Smooth muscle cell (in vitro differentiated cells): ENCODE data around the gene OR5K4. TPM values are rescaled to one million over a fixed set of nuclear protein-coding genes. Genes with fewer than 3 reads are reported as not detected.

Source experiments
- DNase-seq: peaks from one replicate; lab custom pipeline; 2025; ENCODE audit not compliant: unreplicated experiment; lab: John Stamatoyannopoulos, UW
- H2AFZ ChIP-seq: fragments of 200-600 bp; sonication (generic); 2 replicates; pipeline ENCODE4 v1.6.0; 2016; ENCODE audit warnings: antibody characterized with exemption, low read depth, mild to moderate bottlenecking
- H3F3A ChIP-seq: fragments of 200-600 bp; sonication (generic); 2 replicates; pipeline ENCODE4 v1.6.0; 2017; ENCODE audit warnings: antibody characterized with exemption, low read depth
- H3K27ac ChIP-seq: fragments of 200-600 bp; sonication (generic); 2 replicates; pipeline ENCODE4 v1.5.1; 2016; ENCODE audit warnings: low read depth, mild to moderate bottlenecking
- H3K27me3 ChIP-seq: fragments of 200-600 bp; sonication (generic); 2 replicates; pipeline ENCODE4 v1.6.1; 2016; ENCODE audit warnings: low read depth, mild to moderate bottlenecking
- H3K36me3 ChIP-seq: fragments of 200-600 bp; sonication (generic); 2 replicates; pipeline ENCODE4 v1.5.1; 2016; ENCODE audit warnings: low read depth
- H3K4me1 ChIP-seq: fragments of 200-600 bp; sonication (generic); 2 replicates; pipeline ENCODE4 v1.5.1; 2016; ENCODE audit warnings: low read depth
- H3K4me2 ChIP-seq: fragments of 200-600 bp; sonication (generic); 2 replicates; pipeline ENCODE4 v1.6.0; 2016; ENCODE audit warnings: mild to moderate bottlenecking
- H3K4me3 ChIP-seq: fragments of 200-600 bp; sonication (generic); 2 replicates; pipeline ENCODE4 v1.5.1; 2016; ENCODE audit warnings: mild to moderate bottlenecking
- H3K79me2 ChIP-seq: fragments of 200-600 bp; sonication (generic); 2 replicates; pipeline ENCODE4 v1.6.0; 2016; ENCODE audit warnings: low read depth, mild to moderate bottlenecking
- H3K9ac ChIP-seq: fragments of 200-600 bp; sonication (generic); 2 replicates; pipeline ENCODE4 v1.6.0; 2016; ENCODE audit warnings: low read depth
- H3K9me3 ChIP-seq: fragments of 200-600 bp; sonication (generic); replicated peaks from 2 replicates; pipeline ENCODE4 v1.5.1; 2016; ENCODE audit warnings: low read depth
- H4K20me1 ChIP-seq: fragments of 200-600 bp; sonication (generic); 2 replicates; pipeline ENCODE4 v1.6.0; 2016; ENCODE audit warnings: low read depth
- WGBS: methylation state at CpG from one replicate; pipeline ENCODE4 v1.1.7; 2016; ENCODE audit warnings: low lambda C conversion rate; 5-methylcytosine and 5-hydroxymethylcytosine counted together
- polyA plus RNA-seq: library from polyadenylated mRNA; unstranded; fragments of >200 nt; fragmentation: Nextera tagmentation; extraction: Ambion mirVana; gene quantifications from 2 replicates; pipeline ENCODE4 v1.2.1, GENCODE V29; 2016
- total RNA-seq: library from RNA; depleted of rRNA; stranded (reverse); fragments of >200 nt; gene quantifications from 2 replicates; pipeline ENCODE4 v1.2.3, GENCODE V29; 2014
- TF ChIP-seq, protein P1 (sequence below): fragments of 200-600 bp; sonication (generic); IDR thresholded peaks from 2 replicates; pipeline ENCODE4 v1.5.1; 2017; ENCODE audit warnings: borderline replicate concordance, mild to moderate bottlenecking, antibody characterized with exemption; ENCODE audit not compliant: insufficient read depth, poor library complexity, severe bottlenecking

Gene OR5K4
- total and polyA plus RNA-seq, 2 experiments from 2014 or later, result not detected

DNA sequence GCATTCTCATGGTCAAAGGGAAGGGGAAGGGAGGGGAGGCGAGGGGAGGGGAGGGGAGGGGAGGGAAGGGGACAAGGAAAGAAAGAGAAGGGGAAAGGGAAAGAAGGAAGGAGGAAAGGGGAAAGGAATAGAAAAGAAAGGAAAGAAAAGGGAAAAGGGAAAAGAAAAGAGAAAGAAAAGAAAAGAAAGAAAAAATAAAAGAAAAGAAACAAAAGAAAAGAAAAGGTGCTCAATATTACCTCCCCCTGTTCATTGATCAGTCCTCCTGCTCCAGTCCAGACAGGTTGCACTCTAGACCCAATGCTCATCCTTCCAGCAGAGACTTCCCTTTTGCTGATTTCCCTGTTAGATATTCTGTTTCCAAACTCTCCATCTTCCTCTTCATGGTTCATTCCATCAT lies 18.8 kb downstream of the OR5K4 start:
- WGBS, result no CpG with 5 or more reads among the region's 1 CpG
- Histone ChIP-seq H3K9ac (no peak overlapping the region), H3K27ac (no peak overlapping the region), H3K4me1 (no peaks in the 10 kb centered on the region), H3K4me3 (no peak overlapping the region), H3K36me3 (no peaks in the 10 kb centered on the region), H3K4me2 (no peak overlapping the region), H2AFZ (no peak overlapping the region), H3K9me3 (no peaks in the 10 kb centered on the region), H3K79me2 (no peaks in the 10 kb centered on the region), H3K27me3 (no peaks in the 10 kb centered on the region), H4K20me1 (no peaks in the 10 kb centered on the region), H3F3A (no peaks in the 10 kb centered on the region)
- no peak for DNase-seq
- TF ChIP-seq, protein P1, sequence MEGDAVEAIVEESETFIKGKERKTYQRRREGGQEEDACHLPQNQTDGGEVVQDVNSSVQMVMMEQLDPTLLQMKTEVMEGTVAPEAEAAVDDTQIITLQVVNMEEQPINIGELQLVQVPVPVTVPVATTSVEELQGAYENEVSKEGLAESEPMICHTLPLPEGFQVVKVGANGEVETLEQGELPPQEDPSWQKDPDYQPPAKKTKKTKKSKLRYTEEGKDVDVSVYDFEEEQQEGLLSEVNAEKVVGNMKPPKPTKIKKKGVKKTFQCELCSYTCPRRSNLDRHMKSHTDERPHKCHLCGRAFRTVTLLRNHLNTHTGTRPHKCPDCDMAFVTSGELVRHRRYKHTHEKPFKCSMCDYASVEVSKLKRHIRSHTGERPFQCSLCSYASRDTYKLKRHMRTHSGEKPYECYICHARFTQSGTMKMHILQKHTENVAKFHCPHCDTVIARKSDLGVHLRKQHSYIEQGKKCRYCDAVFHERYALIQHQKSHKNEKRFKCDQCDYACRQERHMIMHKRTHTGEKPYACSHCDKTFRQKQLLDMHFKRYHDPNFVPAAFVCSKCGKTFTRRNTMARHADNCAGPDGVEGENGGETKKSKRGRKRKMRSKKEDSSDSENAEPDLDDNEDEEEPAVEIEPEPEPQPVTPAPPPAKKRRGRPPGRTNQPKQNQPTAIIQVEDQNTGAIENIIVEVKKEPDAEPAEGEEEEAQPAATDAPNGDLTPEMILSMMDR, result no peak

DNA sequence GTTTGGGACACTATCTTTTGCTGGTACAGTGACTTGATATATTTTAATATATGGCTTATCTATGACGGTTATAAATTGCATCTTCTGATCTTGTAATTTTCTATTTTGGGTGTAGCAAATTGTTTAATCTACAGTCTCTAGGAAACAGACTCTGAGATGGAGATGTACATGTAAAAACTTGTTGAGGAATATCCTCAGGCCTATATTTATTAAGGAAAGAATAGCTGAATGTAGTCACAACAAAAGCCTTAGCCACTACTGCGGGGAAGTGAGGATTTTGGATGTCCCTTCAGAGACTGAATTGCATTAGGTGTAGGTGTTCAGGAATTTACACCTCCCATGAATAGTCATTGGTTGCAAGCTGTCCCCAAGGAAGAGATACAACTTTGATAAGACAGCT lies 23.0 kb downstream of the OR5K4 start:
- Histone ChIP-seq H3K4me3 (no peak overlapping the region), H3K9me3 (no peaks in the 10 kb centered on the region), H3K79me2 (no peaks in the 10 kb centered on the region), H4K20me1 (no peaks in the 10 kb centered on the region), H3F3A (no peaks in the 10 kb centered on the region), H3K4me1 (no peaks in the 10 kb centered on the region), H3K36me3 (no peaks in the 10 kb centered on the region), H3K4me2 (no peak overlapping the region), H3K9ac (no peak overlapping the region), H2AFZ (no peak overlapping the region), H3K27ac (no peak overlapping the region), H3K27me3 (no peaks in the 10 kb centered on the region)
- 70% methylated on average over 2 of the region's 2 CpGs for WGBS
- TF ChIP-seq, protein P1, result no peak
- no peak for DNase-seq

DNA sequence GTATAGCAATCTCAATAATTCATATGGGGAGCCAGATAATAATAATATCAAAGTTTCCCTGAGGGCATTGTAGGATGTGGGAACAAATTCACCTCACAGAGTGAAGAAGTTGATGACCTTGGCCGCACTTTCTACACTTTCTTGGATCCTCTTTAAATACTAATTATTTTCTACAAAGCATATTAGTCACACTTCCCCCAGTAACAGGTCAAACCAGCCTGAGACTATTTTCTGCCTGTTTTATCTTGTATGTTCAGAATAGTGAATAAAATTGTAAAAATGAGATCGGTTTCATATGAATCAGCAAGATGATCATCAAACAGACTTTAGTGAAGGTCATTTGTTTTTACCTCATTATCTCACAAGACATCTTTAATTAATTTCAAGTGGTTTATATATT lies 34.5 kb downstream of the OR5K4 start:
- H3K9ac ChIP-seq, result no peak overlapping the region
- TF ChIP-seq, protein P1, result no peak
- no peaks in the 10 kb centered on the region for H3K79me2 ChIP-seq
- H3K9me3 ChIP-seq, result no peaks in the 10 kb centered on the region
- no peaks in the 10 kb centered on the region for H3K36me3 ChIP-seq
- DNase-seq, result no peak
- no peak overlapping the region for H2AFZ ChIP-seq
- H4K20me1 ChIP-seq, result no peaks in the 10 kb centered on the region
- no peak overlapping the region for H3K4me3 ChIP-seq
- WGBS, result 83% methylated on average over 2 of the region's 2 CpGs
- H3K27ac ChIP-seq, result no peak overlapping the region
- H3K4me2 ChIP-seq, result no peak overlapping the region
- H3K27me3 ChIP-seq, result no peaks in the 10 kb centered on the region
- no peaks in the 10 kb centered on the region for H3K4me1 ChIP-seq
- H3F3A ChIP-seq, result no peaks in the 10 kb centered on the region

DNA sequence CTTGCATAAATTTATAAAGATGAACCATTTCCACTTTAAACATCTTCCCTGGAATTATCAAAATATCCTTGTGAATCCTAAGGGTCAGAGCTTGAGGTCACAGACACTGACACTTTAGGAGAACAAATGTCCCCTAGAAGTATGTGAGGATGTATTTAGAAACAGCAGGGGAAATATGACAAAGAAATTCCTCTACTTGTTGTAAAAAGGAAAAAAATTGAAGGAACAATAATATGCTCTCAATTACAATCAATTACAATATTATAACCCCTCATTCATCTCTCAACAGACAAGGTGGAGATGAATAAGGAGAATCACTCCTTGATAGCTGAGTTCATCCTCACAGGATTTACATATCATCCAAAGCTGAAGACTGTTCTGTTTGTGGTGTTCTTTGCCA lies 36.7 kb downstream of the OR5K4 start, which contains the start of gene OR5K3:
TSS of gene OR5K3 (plus strand) at position 301 of the 400 bp plus-strand sequence. CDS start at position 301, 0 bp downstream.
- H3K79me2 ChIP-seq, result no peaks in the 10 kb centered on the region
- no peak within 1 kb of the TSS for H3K4me2 ChIP-seq
- no peak within 1 kb of the TSS for H3K27ac ChIP-seq
- no peaks in the 10 kb centered on the region for H3K9me3 ChIP-seq
- no peak for DNase-seq
- no peak within 1 kb of the TSS for H3K4me3 ChIP-seq
- no peak within 1 kb of the TSS for H2AFZ ChIP-seq
- no peaks in the 10 kb centered on the region for H4K20me1 ChIP-seq
- no peaks in the 10 kb centered on the region for H3K27me3 ChIP-seq
- no peaks in the 10 kb centered on the region for H3F3A ChIP-seq
- no peaks in the 10 kb centered on the region for H3K4me1 ChIP-seq
- TF ChIP-seq, protein P1, result no peak
- no peak within 1 kb of the TSS for H3K9ac ChIP-seq
- H3K36me3 ChIP-seq, result no peaks in the 10 kb centered on the region
